HEK293 (cell line): ENCODE measurements around the gene ARHGAP6.

Experiments
- CTCF ChIA-PET: fragments of 350-600 bp; formaldehyde crosslinking; extraction: SDS; loops from one replicate; lab custom pipeline; 2021; ENCODE audit warnings: antibody characterized with exemption; lab: Yijun Ruan, JAX
- POLR2A ChIA-PET: fragments of 300-600 bp; formaldehyde crosslinking; extraction: SDS; loops from one replicate; lab custom pipeline; 2020; ENCODE audit warnings: antibody characterized with exemption, inconsistent platforms; lab: Yijun Ruan, JAX
- H3K27ac ChIP-seq: fragments of 200-500 bp; sonication (Bioruptor generic); 2 replicates; pipeline ENCODE4 v1.5.1; 2014; ENCODE audit warnings: low read depth, low read length, control low read depth, inconsistent platforms; ENCODE audit errors: extremely low read depth
- H3K36me3 ChIP-seq, 2 experiments: fragments of 200-500 bp in 1 of 2; sonication (Bioruptor generic) in 1 of 2; 1 replicate in 1 of 2; 2 replicates in 1 of 2; pipeline ENCODE4 v1.5.1; 2014 to 2017; ENCODE audit warnings: inconsistent platforms in 2 of 2, low read length in 2 of 2; ENCODE audit not compliant: control insufficient read depth in 2 of 2, insufficient read depth in 1 of 2
- H3K4me1 ChIP-seq: fragments of 200-500 bp; sonication (Bioruptor generic); 2 replicates; pipeline ENCODE4 v1.5.1; 2014; ENCODE audit warnings: mild to moderate bottlenecking, low read length, inconsistent platforms; ENCODE audit not compliant: control insufficient read depth, insufficient read depth
- H3K4me3 ChIP-seq: 2 replicates; pipeline ENCODE4 v1.5.1; 2011; ENCODE audit warnings: low read depth, mild to moderate bottlenecking, control low read depth, low read length, moderate library complexity
- H3K9me3 ChIP-seq: fragments of 200-500 bp; sonication (Bioruptor generic); 2 replicates; pipeline ENCODE4 v1.5.1; 2014; ENCODE audit warnings: low read depth, low read length, inconsistent platforms; ENCODE audit not compliant: control insufficient read depth, insufficient read depth
- GFI1B ChIP-seq: fragments of 450-650 bp; formaldehyde crosslinking; IDR thresholded peaks from 2 replicates; pipeline ENCODE4 v1.5.1; 2016; ENCODE audit warnings: missing biosample characterization, missing genetic modification characterization
- GLI2 ChIP-seq: fragments of 450-650 bp; formaldehyde crosslinking; IDR thresholded peaks from 2 replicates; pipeline ENCODE4; 2017; ENCODE audit warnings: missing biosample characterization, missing genetic modification characterization, low read depth, borderline replicate concordance
- GLI4 ChIP-seq: fragments of 450-650 bp; formaldehyde crosslinking; IDR thresholded peaks from 2 replicates; pipeline ENCODE4 v1.5.1; 2016; ENCODE audit warnings: missing biosample characterization, missing genetic modification characterization
- INSM2 ChIP-seq: fragments of 450-650 bp; formaldehyde crosslinking; IDR thresholded peaks from 2 replicates; pipeline ENCODE4 v1.5.1; 2016; ENCODE audit warnings: missing biosample characterization, missing genetic modification characterization
- KLF8 ChIP-seq: fragments of 450-650 bp; formaldehyde crosslinking; IDR thresholded peaks from 2 replicates; pipeline ENCODE4 v1.5.1; 2016; ENCODE audit warnings: missing biosample characterization, missing genetic modification characterization
- KLF9 ChIP-seq: fragments of 450-650 bp; formaldehyde crosslinking; IDR thresholded peaks from 2 replicates; pipeline ENCODE4 v1.5.1; 2016; ENCODE audit warnings: missing biosample characterization, missing genetic modification characterization, low read depth
- PBX3 ChIP-seq: sonication (generic); formaldehyde crosslinking; IDR thresholded peaks from 2 replicates; pipeline ENCODE4 v1.8.1; 2022; ENCODE audit warnings: mild to moderate bottlenecking, moderate library complexity, missing genetic modification reagents
- ZBTB26 ChIP-seq: fragments of 450-650 bp; formaldehyde crosslinking; optimal IDR thresholded peaks from 2 replicates; pipeline ENCODE3; 2016; ENCODE audit warnings: missing biosample characterization, mild to moderate bottlenecking, missing genetic modification characterization
- ZFP37 ChIP-seq: fragments of 450-650 bp; formaldehyde crosslinking; IDR thresholded peaks from 2 replicates; pipeline ENCODE4 v1.5.1; 2016; ENCODE audit warnings: missing biosample characterization, missing genetic modification characterization
- ZFP41 ChIP-seq: fragments of 450-650 bp; formaldehyde crosslinking; IDR thresholded peaks from 2 replicates; pipeline ENCODE4 v1.5.1; 2016; ENCODE audit warnings: missing biosample characterization, missing genetic modification characterization, borderline replicate concordance
- ZNF10 ChIP-seq: fragments of 450-650 bp; formaldehyde crosslinking; IDR thresholded peaks from 2 replicates; pipeline ENCODE4 v1.5.1; 2017; ENCODE audit warnings: missing biosample characterization, missing genetic modification characterization
- ZNF121 ChIP-seq: fragments of 450-650 bp; formaldehyde crosslinking; IDR thresholded peaks from 2 replicates; pipeline ENCODE4 v1.5.1; 2016; ENCODE audit warnings: missing biosample characterization, missing genetic modification characterization
- ZNF146 ChIP-seq: fragments of 450-650 bp; formaldehyde crosslinking; IDR thresholded peaks from 2 replicates; pipeline ENCODE4 v1.5.1; 2016; ENCODE audit warnings: missing biosample characterization, missing genetic modification characterization
- ZNF174 ChIP-seq: fragments of 450-650 bp; formaldehyde crosslinking; IDR thresholded peaks from 2 replicates; pipeline ENCODE4 v1.5.0; 2017; ENCODE audit warnings: missing biosample characterization, mild to moderate bottlenecking, missing genetic modification characterization
- ZNF19 ChIP-seq: fragments of 450-650 bp; formaldehyde crosslinking; IDR thresholded peaks from 2 replicates; pipeline ENCODE4; 2016; ENCODE audit warnings: missing biosample characterization, missing genetic modification characterization, low read depth
- ZNF2 ChIP-seq: fragments of 450-650 bp; formaldehyde crosslinking; IDR thresholded peaks from 2 replicates; pipeline ENCODE4 v1.5.1; 2016; ENCODE audit warnings: missing biosample characterization, missing genetic modification characterization
- ZNF274 ChIP-seq, 2 experiments: fragments of 200-500 bp in 1 of 2; fragments of 450-650 bp in 1 of 2; sonication (Bioruptor generic) in 1 of 2; formaldehyde crosslinking in 1 of 2; IDR thresholded peaks; 2 replicates each; pipeline versions ENCODE4 v1.5.1 to v1.6.1; 2014 to 2016; ENCODE audit warnings: borderline replicate concordance in 1 of 2, inconsistent platforms in 1 of 2, low read length in 1 of 2, missing biosample characterization in 1 of 2, missing genetic modification characterization in 1 of 2
- ZNF48 ChIP-seq: fragments of 450-650 bp; formaldehyde crosslinking; IDR thresholded peaks from 2 replicates; pipeline ENCODE4 v1.5.1; 2016; ENCODE audit warnings: missing biosample characterization, missing genetic modification characterization
- ZNF488 ChIP-seq: fragments of 450-650 bp; formaldehyde crosslinking; IDR thresholded peaks from 2 replicates; pipeline ENCODE4 v1.5.1; 2016; ENCODE audit warnings: missing biosample characterization, missing genetic modification characterization
- ZNF513 ChIP-seq: fragments of 450-650 bp; IDR thresholded peaks from 2 replicates; pipeline ENCODE4 v1.5.1; 2018; ENCODE audit warnings: missing biosample characterization, missing genetic modification characterization
- ZNF521 ChIP-seq: fragments of 450-650 bp; formaldehyde crosslinking; IDR thresholded peaks from 2 replicates; pipeline ENCODE4 v1.5.1; 2017; ENCODE audit warnings: missing biosample characterization, mild to moderate bottlenecking, missing genetic modification characterization
- ZNF544 ChIP-seq: fragments of 450-650 bp; formaldehyde crosslinking; IDR thresholded peaks from 2 replicates; pipeline ENCODE4 v1.5.0; 2017; ENCODE audit warnings: missing biosample characterization, missing genetic modification characterization
- ZNF645 ChIP-seq: fragments of 450-650 bp; formaldehyde crosslinking; IDR thresholded peaks from 2 replicates; pipeline ENCODE4; 2016; ENCODE audit warnings: missing biosample characterization, missing genetic modification characterization
- ZNF658 ChIP-seq: fragments of 450-650 bp; formaldehyde crosslinking; IDR thresholded peaks from 2 replicates; pipeline ENCODE4; 2016; ENCODE audit warnings: missing biosample characterization, missing genetic modification characterization
- ZNF670 ChIP-seq: fragments of 450-650 bp; formaldehyde crosslinking; IDR thresholded peaks from 2 replicates; pipeline ENCODE4 v1.5.1; 2016; ENCODE audit warnings: missing biosample characterization, missing genetic modification characterization, low read depth
- ZNF704 ChIP-seq: fragments of 450-650 bp; formaldehyde crosslinking; IDR thresholded peaks from 2 replicates; pipeline ENCODE4 v1.5.1; 2016; ENCODE audit warnings: missing biosample characterization, missing genetic modification characterization
- ZNF776 ChIP-seq: fragments of 450-650 bp; formaldehyde crosslinking; IDR thresholded peaks from 2 replicates; pipeline ENCODE4 v1.5.0; 2017; ENCODE audit warnings: missing biosample characterization, missing genetic modification characterization, borderline replicate concordance

Gene ARHGAP6

GRCh38 chrX:11352296-11352741 lies 313.4 kb downstream of the ARHGAP6 start:
- CTCF ChIA-PET = no interaction called here
- no peaks in the 10 kb centered on the region for H3K4me1 ChIP-seq
- H3K9me3 ChIP-seq = no peaks in the 10 kb centered on the region
- TF ChIP-seq INSM2 (no peak), ZFP37 (tag by site-specific recombination) (no peak), ZNF645 (tag by site-specific recombination) (no peak), KLF9 (tag by site-specific recombination) (no peak), ZFP41 (no peak), ZNF48 (tag by site-specific recombination) (no peak), ZNF2 (tag by site-specific recombination) (no peak), ZNF521 (no peak), ZNF658 (no peak), ZNF121 (tag by site-specific recombination) (no peak), ZNF274 (IDR thresholded peaks at IDR 0.05; ENCODE audit: low read length) (no peak), ZNF274 (tag by site-specific recombination; IDR thresholded peaks at IDR 0.05; ENCODE audit: borderline replicate concordance) (no peak), ZNF488 (no peak), PBX3 (CRISPR knock-in tag) (no peak), ZNF544 (tag by site-specific recombination) (no peak), ZNF704 (tag by site-specific recombination) (no peak)
- H3K4me3 ChIP-seq = no peak overlapping the region
- POLR2A ChIA-PET = no interaction called here
- H3K27ac ChIP-seq = no peak overlapping the region
- no peaks in the 10 kb centered on the region for H3K36me3 ChIP-seq

- Histone ChIP-seq H3K4me3 (no peak overlapping the region), H3K9me3 (no peaks in the 10 kb centered on the region), H3K27ac (no peak overlapping the region), H3K36me3 (no peaks in the 10 kb centered on the region), H3K4me1 (no peaks in the 10 kb centered on the region)
- POLR2A ChIA-PET = no interaction called here
- CTCF ChIA-PET = no interaction called here
- no peak for TF ChIP-seq ZNF670 (tag by site-specific recombination)
- TF ChIP-seq ZNF174 (tag by site-specific recombination) = no peak
- TF ChIP-seq ZNF19 (tag by site-specific recombination) = no peak
- no peak for TF ChIP-seq GFI1B (tag by site-specific recombination)
- no peak for TF ChIP-seq ZNF10 (tag by site-specific recombination)
- TF ChIP-seq KLF8 (tag by site-specific recombination) = no peak
- TF ChIP-seq GLI4 = no peak
- TF ChIP-seq GLI2 (tag by site-specific recombination) = no peak
- TF ChIP-seq ZNF776 (tag by site-specific recombination) = no peak
- no peak for TF ChIP-seq ZNF146 (tag by site-specific recombination)
- no peak for TF ChIP-seq ZNF513
- no peak for TF ChIP-seq ZBTB26 (tag by site-specific recombination)
These were observed 314.1 kb downstream of the ARHGAP6 start for GRCh38 chrX:11351375-11352295.
